ENCODE results near the gene TENT5D.

- TF ChIP-seq, protein P1, sequence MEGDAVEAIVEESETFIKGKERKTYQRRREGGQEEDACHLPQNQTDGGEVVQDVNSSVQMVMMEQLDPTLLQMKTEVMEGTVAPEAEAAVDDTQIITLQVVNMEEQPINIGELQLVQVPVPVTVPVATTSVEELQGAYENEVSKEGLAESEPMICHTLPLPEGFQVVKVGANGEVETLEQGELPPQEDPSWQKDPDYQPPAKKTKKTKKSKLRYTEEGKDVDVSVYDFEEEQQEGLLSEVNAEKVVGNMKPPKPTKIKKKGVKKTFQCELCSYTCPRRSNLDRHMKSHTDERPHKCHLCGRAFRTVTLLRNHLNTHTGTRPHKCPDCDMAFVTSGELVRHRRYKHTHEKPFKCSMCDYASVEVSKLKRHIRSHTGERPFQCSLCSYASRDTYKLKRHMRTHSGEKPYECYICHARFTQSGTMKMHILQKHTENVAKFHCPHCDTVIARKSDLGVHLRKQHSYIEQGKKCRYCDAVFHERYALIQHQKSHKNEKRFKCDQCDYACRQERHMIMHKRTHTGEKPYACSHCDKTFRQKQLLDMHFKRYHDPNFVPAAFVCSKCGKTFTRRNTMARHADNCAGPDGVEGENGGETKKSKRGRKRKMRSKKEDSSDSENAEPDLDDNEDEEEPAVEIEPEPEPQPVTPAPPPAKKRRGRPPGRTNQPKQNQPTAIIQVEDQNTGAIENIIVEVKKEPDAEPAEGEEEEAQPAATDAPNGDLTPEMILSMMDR (IDR thresholded peaks at IDR 0.05; ENCODE audit: insufficient read depth, low read length): no peak
- no peak for TF ChIP-seq REST (IDR thresholded peaks at IDR 0.05; ENCODE audit: insufficient replicate concordance, low read depth)
These were observed 12.6 kb downstream of the TENT5D start for GRCh38 chrX:80432863-80433262.

Data from HL-60 (cell line).